Stimulated activated CD4-positive, alpha-beta T cell treated with anti-CD3 and anti-CD28 coated beads, Interleukin-1b, Interleukin-23, amount 100 ng/mL, for 48 hours (primary cell): Measurements from ENCODE around the gene SOX10.
"Not testable (repeated sequence)": the region's sequence is repeated elsewhere in the genome, so short reads cannot be mapped to it uniquely, and the experiment has no call there.

Source experiments
- DNase-seq: peaks from one replicate; pipeline ENCODE4 v3.0.0-alpha.2; 2020

SOX10 gene

GRCh38 chr22:37959231-37959825 is 25.0 kb downstream of the SOX10 start:
- DNase-seq, result no peak

DNA sequence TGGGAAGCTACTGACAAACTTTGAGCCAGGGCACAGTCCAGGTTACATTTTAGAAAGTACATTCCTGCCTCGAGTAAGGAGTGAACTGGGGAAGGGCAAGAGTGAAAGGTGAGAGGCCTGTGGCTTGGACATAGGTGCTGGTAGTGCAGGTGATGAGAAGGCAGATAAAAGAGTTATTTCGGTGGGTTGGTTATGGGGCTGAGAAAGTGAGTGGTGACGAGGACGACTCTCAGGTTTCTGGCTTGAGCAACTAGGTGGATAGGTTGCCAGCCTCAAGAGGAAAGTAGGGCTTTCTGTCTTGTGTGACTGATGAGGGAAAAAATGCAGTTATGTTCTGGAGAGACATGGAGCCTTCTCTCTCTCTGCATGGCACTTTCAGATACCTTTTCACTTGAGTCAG is 27.1 kb downstream of the SOX10 start:
- no peak for DNase-seq

DNA sequence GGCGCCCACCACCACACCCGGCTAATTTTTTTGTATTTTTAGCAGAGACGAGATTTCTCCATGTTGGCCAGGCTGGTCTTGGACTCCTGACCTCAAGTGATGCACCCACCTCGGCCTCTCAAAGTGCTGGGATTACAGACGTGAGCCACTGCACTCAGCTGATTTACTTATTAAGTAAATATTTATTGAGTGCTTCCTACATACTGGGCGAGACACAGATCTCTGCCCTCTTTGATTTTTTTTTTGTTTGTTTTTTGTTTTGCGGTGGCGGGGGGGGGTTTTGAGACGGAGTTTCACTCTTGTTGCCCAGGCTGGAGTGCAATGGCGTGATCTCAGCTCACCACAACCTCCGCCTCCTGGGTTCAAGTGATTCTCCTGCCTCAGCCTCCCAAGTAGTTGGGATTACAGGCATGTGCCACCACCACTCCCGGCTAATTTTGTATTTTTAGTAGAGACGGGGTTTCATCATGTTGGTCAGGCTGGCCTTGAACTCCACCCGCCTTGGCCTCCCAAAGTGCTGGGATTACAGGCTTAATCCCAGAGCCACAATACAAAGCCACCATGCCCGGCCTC is 28.4 kb downstream of the SOX10 start:
- not testable (repeated sequence) for DNase-seq

GRCh38 chr22:37954686-37955085 is 29.7 kb downstream of the SOX10 start:
- DNase-seq, result no peak

DNA sequence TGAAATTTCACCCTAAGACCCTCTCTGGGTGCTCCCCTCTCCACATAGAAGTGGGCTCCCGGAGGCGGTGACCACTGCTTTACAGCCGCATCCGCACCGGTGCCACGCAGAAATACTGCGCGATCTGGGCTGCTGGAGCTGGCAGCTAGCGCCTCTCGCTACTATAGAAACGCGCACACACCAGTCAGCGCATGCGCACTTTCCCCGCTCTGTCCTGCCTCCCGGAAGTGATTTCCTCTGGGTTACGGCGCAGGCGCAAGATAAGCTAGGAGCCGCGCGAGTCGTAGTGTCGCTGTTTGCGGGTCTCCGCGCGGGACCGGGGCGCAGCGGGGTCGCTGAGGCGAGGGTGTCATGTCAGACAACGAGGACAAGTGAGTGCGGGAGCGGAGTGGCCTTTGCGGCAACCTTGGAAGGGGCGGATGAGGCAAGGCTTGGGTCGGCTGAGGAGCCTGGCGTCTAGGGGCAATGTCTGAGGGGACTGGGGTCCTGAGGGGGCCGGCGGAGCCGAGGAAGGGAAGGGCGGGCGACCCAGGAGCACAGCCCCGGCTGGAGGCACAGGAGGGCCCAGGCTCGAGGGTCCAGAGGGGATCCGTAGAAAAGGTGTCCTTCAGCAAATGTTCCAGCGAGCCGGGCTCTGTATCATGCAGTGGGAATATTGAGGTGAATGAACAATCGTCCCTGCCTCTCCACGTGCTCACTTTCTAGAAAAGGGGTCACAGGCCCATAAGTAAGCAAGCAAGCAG is 30.7 kb downstream of the SOX10 start, which contains the start of the genes C22orf23 and POLR2F:
Gene C22orf23, minus strand, starts transcription at position 165 of the 743 bp plus-strand sequence. CDS start 452 bp downstream, outside the sequence.
Gene POLR2F, plus strand, starts transcription at position 263 of the 743 bp plus-strand sequence. Its CDS starts 89 bp downstream, at position 352.
- DNase-seq, result peak; percentile 95

DNA sequence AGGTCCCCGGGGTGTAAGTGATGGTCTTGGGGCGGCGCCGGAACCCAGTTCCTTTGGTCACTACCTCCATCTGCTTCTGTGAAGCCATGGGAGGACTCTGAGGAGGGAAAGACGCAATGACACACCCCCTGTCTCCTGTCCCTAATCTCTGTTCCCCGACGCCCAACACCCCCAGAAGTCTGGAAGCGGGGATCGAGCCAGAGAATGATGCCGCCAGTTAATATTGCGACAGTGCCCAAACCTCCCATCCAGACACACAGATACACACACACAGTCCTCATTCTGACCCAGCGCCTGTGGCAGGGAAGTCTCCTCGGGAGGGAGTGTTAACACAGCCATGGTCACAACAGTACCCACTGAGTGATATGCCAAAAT is 31.3 kb downstream of the SOX10 start:
- DNase-seq, result no peak

DNA sequence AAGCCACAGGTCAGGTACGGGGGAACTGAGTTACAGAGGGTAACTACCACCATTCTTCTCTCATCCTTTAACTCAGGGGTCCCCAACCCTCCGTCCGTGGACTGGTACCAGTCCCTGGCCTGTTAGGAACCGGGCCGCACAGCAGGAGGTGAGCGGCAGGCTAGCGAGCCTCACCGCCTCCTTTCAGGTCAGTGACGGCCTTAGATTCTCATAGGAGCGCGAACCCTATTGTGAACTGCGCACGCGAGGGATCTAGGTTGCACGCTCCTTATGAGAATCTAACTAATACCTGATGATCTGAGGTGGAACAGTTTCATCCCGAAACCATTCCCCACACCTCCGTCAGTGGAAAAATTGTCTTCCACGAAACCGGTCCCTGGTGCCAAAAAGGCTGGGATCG is 31.7 kb downstream of the SOX10 start:
- not testable (repeated sequence) for DNase-seq

- DNase-seq, result no peak
Measured at GRCh38 chr22:37951305-37951704, 33.0 kb downstream of the SOX10 start.

DNA sequence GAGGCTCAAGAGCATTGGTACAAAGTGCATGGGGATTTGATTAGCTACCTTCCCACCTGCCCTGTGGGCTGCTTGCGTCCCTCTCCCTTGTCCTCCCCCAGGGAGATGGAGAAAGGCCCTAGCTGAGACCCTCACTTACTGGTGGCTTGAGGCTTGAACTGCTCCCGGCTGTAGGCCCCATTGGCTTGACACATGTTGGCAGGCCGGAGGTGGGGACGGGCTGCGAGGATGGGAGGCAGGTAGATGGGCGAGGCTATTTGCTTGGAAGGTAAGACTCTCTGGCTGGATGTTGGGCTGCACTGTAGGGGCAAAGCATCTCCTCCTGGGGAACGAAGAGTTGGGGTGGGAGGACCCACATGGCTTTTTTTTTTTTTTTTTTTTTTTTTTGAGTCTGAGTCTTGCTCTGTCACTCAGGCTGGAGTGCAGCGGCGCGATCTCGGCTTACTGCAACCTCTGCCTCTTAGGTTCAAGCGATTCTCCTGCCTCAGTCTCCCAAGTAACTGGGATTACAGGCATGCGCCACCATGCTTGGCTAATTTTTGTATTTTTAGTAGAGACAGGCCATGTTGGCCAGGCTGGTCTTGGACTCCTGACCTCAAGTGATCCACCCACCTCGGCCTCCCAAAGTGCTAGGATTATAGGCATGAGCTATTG is 37.1 kb downstream of the SOX10 start:
- DNase-seq, result not testable (repeated sequence)

DNA sequence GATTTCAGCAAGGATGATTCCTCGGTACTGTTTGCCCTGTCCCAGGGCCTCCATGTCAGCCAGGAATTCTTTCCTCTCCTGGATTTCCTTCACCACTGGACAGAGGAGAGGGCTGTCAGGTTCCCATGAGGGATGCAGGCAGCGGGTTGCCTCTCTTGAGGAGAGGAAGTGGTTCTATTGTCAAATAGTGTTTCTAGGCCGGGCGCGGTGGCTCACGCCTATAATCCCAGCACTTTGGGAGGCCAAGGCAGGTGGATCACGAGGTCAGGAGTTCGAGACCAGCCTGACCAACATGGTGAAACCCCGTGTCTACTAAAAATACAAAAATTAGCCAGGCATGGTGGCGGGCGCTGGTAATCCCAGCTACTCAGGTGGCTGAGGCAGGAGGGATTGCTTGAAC is 39.9 kb downstream of the SOX10 start:
- not testable (repeated sequence) for DNase-seq

- DNase-seq, result no peak
Measured at GRCh38 chr22:37943825-37944198, 40.5 kb downstream of the SOX10 start.

- no peak for DNase-seq
Measured at GRCh38 chr22:37943136-37943824, 41.1 kb downstream of the SOX10 start.

GRCh38 chr22:37942133-37942532 is 42.2 kb downstream of the SOX10 start:
- DNase-seq, result no peak

DNA sequence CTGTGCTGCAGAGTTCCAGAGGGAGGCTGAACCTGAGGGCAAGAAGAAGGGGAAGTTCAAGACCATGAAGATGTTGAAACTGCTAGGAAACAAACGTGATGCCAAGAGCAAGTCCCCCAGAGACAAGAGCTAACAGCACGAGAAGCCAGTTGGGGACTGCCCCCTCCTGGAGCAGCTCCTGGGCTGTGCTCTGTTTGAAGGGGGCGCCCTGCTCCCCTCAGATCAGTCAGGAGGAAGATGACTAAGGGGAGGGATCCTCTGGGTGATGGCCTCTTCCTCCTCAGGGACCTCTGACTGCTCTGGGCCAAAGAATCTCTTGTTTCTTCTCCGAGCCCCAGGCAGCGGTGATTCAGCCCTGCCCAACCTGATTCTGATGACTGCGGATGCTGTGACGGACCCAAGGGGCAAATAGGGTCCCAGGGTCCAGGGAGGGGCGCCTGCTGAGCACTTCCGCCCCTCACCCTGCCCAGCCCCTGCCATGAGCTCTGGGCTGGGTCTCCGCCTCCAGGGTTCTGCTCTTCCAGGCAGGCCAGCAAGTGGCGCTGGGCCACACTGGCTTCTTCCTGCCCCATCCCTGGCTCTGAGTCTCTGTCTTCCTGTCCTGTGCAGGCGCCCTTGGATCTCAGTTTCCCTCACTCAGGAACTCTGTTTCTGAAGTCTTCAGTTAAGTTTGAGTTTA is 43.5 kb downstream of the SOX10 start:
- DNase-seq, result no peak

DNA sequence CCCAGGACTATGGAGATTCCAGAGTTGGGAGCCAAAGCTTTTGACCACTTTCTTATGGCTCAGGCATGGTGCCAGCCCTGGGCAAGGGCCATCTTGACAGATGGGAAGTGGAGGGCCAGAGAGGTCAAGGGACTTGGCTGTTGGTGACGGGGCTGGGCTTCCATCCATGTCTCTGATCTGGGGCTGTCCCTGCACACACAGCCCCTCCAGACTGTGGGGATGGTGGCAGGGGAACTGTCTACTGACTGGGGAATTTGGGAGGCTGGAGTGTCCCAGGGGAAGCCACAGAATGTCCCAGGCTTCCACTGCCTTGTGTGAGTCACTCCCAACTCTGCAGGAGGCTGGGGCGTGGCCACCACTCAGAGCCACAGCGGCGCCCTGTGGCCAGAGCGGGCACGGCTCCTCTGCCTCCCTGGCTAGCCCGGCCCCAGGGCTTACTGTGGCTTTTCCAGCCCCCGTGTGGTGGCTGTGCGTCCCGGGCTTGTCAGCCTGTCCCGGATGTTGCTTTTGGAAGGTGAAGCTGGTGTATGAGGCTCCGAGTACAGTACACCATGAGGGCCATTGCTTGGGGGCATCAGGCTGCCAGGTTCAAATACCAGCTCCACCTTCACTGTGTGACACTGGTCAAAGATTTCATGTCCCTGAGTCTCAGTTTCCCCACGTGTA is 50.5 kb downstream of the SOX10 start:
- peak; percentile 88 for DNase-seq

DNA sequence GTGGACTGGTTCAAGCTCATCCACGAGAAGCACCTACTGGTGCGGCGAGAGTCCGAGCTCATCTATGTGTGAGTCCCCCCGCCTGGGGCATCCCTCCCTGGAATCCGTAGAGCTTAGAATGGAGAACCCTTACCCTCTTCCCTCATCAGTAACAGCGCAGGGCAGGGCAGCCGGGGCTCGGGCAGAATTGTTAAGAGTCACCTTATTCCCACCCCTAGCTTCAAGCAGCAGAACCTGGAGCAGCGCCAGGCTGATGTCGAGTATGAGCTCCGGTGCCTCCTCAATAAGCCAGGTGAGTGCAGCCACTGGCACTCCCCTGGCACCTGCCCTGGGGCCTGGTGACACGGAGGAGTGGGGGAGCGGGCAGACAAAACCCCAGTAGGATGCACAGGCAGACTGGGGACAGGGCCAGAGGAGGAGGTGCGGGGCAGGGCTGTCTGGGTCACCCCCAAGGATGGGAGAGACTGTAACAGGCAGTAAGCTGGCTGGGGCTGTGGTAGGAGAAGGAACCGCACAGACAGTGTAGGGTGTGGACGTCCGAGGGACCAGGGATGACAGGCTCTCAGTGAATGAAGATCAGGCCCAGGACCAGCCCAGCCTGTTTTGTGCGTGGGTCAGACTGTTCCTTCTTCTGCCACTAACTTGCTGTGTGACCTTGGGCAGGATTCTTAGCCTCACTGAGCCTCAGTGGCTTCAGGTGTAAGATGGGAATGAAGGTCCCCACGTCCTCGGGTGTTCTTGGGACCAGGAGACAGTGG is 51.4 kb downstream of the SOX10 start:
- DNase-seq, result no peak

GRCh38 chr22:37932401-37932800 is 52.0 kb downstream of the SOX10 start:
- no peak for DNase-seq

- DNase-seq, result no peak
Measured at GRCh38 chr22:37931893-37932389, 52.4 kb downstream of the SOX10 start.

- DNase-seq, result no peak
Measured at GRCh38 chr22:37930952-37931440, 53.4 kb downstream of the SOX10 start.

GRCh38 chr22:37930270-37930951 is 53.9 kb downstream of the SOX10 start:
- DNase-seq, result no peak
